Measurements from ENCODE around the gene FKTN. TPM values are rescaled to one million over a fixed set of nuclear protein-coding genes. Genes with fewer than 3 reads are reported as not detected.

The FKTN gene
- total RNA-seq, 1 experiment from 2014 or later: 17.3 TPM

- Histone ChIP-seq H3K9ac (ENCODE audit: low read length) (no peak overlapping the region), H3K79me2 (ENCODE audit: insufficient read depth, low read length) (no peaks in the 10 kb centered on the region), H2AFZ (ENCODE audit: low read depth, low read length, poor library complexity, severe bottlenecking) (no peak overlapping the region), H4K20me1 (ENCODE audit: insufficient read depth) (no peaks in the 10 kb centered on the region), H3K4me3 (replicated peaks in 1 of 2; ENCODE audit: low read depth in 1 of 2, low read length in 2 of 2) (no peak overlapping the region), H3K4me2 (ENCODE audit: low read length) (no peak overlapping the region), H3K4me1 (ENCODE audit: control insufficient read depth in 1 of 2, insufficient read depth in 2 of 2, low read length in 2 of 2) (no peaks in the 10 kb centered on the region), H3K27ac (ENCODE audit: low read depth, low read length) (no peak overlapping the region), H3K36me3 (ENCODE audit: control insufficient read depth in 1 of 2, insufficient read depth in 2 of 2, low read length in 2 of 2) (no peaks in the 10 kb centered on the region), H3K9me3 (ENCODE audit: control insufficient read depth in 1 of 2, insufficient read depth in 1 of 2, low read depth in 1 of 2, low read length in 2 of 2) (no peaks in the 10 kb centered on the region), H3K9me2 (ENCODE audit: insufficient read depth) (no peaks in the 10 kb centered on the region), H3K27me3 (ENCODE audit: insufficient read depth, low read length) (no peaks in the 10 kb centered on the region)
- ChIA-PET CTCF (no interaction called here), POLR2A (no interaction called here), RAD21 (ENCODE audit: low non-redundant PET in 1 of 2, low total read pairs in 2 of 2, uncharacterized antibody in 2 of 2, unreplicated experiment in 2 of 2) (no interaction called here)
- DNase-seq (ENCODE audit: low read depth, low spot score) (no peak), ATAC-seq (no peak)
- TF ChIP-seq POLR2AphosphoS5 (IDR thresholded peaks at IDR 0.05; ENCODE audit: low read depth, low read length) (no peak), JUND (IDR thresholded peaks at IDR 0.05) (no peak), CEBPB (IDR thresholded peaks at IDR 0.05; ENCODE audit: low read depth) (no peak), POLR2A (IDR thresholded peaks at IDR 0.05; ENCODE audit: borderline replicate concordance, extremely low read depth, insufficient read depth, insufficient read length) (no peak), MAX (IDR thresholded peaks at IDR 0.05) (no peak)
- no TSS peak for BruUV-seq (replicated peaks)
- intact Hi-C loops (cut with micrococcal nuclease): no loop called here
These were observed 16.1 kb upstream of the FKTN start for GRCh38 chr9:105541838-105542237.

GRCh38 chr9:105554042-105554441 lies 3.9 kb upstream of the FKTN start:
- no peaks in the 10 kb centered on the region for H3K36me3 ChIP-seq (ENCODE audit: control insufficient read depth in 1 of 2, insufficient read depth in 2 of 2, low read length in 2 of 2)
- TF ChIP-seq SRF (IDR thresholded peaks at IDR 0.05; ENCODE audit: low read depth) (no peak), POLR2AphosphoS5 (IDR thresholded peaks at IDR 0.05; ENCODE audit: low read depth, low read length) (no peak), EZH2 (IDR thresholded peaks at IDR 0.05) (no peak), ZFX (IDR thresholded peaks at IDR 0.05) (no peak), FOSL1 (IDR thresholded peaks at IDR 0.05; ENCODE audit: low read depth) (no peak), ELF1 (IDR thresholded peaks at IDR 0.05; ENCODE audit: borderline replicate concordance, low read depth) (no peak), TCF7L2 (IDR thresholded peaks at IDR 0.05; ENCODE audit: borderline replicate concordance, extremely low read depth, insufficient read depth, insufficient read length) (no peak), JUND (IDR thresholded peaks at IDR 0.05) (no peak), CEBPB (IDR thresholded peaks at IDR 0.05; ENCODE audit: low read depth) (no peak), ZNF274 (IDR thresholded peaks at IDR 0.05; ENCODE audit: low read depth, low read length) (no peak), SIN3A (IDR thresholded peaks at IDR 0.05; ENCODE audit: low read depth) (no peak), POLR2A (IDR thresholded peaks at IDR 0.05; ENCODE audit: borderline replicate concordance, extremely low read depth, insufficient read depth, insufficient read length) (no peak), RAD21 (IDR thresholded peaks at IDR 0.05; ENCODE audit: low read depth) (no peak), ATF3 (IDR thresholded peaks at IDR 0.05) (no peak), CTCF (IDR thresholded peaks at IDR 0.05 in 2 of 3, conservative IDR thresholded peaks at IDR 0.05 in 1 of 3; ENCODE audit: borderline replicate concordance in 1 of 3, insufficient read depth in 1 of 3, low read depth in 2 of 3, low read length in 2 of 3) (no peak), SP1 (IDR thresholded peaks at IDR 0.05; ENCODE audit: low read depth) (no peak), EGR1 (IDR thresholded peaks at IDR 0.05; ENCODE audit: low read depth) (no peak)

More at GRCh38 chr9:105554042-105554441, 3.9 kb upstream of the FKTN start:
- H3K4me2 ChIP-seq (ENCODE audit: low read length): no peak overlapping the region
- BruUV-seq (replicated peaks): no TSS peak
- no peak for ATAC-seq
- no peaks in the 10 kb centered on the region for H3K27me3 ChIP-seq (ENCODE audit: insufficient read depth, low read length)
- RAD21 ChIA-PET (ENCODE audit: low non-redundant PET in 1 of 2, low total read pairs in 2 of 2, uncharacterized antibody in 2 of 2, unreplicated experiment in 2 of 2): no interaction called here
- no peak overlapping the region for H2AFZ ChIP-seq (ENCODE audit: low read depth, low read length, poor library complexity, severe bottlenecking)
- H3K79me2 ChIP-seq (ENCODE audit: insufficient read depth, low read length): peaks cover 10% of the 10 kb centered on the region
- H3K9me2 ChIP-seq (ENCODE audit: insufficient read depth): no peaks in the 10 kb centered on the region
- H3K4me3 ChIP-seq (replicated peaks in 1 of 2; ENCODE audit: low read depth in 1 of 2, low read length in 2 of 2): no peak overlapping the region
- intact Hi-C loops (cut with micrococcal nuclease): loop anchor here (10.0 kb wide), 1 partner anchor 399 kb away; no protein-coding TSS in a partner anchor
- no peak overlapping the region for H3K9ac ChIP-seq (ENCODE audit: low read length)
- DNase-seq (ENCODE audit: low read depth, low spot score): no peak
- H3K4me1 ChIP-seq (ENCODE audit: control insufficient read depth in 1 of 2, insufficient read depth in 2 of 2, low read length in 2 of 2): peaks cover 3 to 9% of the 10 kb centered on the region in 2 experiments; a peak in 3 of 4 replicates
- no peak overlapping the region for H3K27ac ChIP-seq (ENCODE audit: low read depth, low read length)
- POLR2A ChIA-PET: no interaction called here
- no peaks in the 10 kb centered on the region for H3K9me3 ChIP-seq (ENCODE audit: control insufficient read depth in 1 of 2, insufficient read depth in 1 of 2, low read depth in 1 of 2, low read length in 2 of 2)
- no peaks in the 10 kb centered on the region for H4K20me1 ChIP-seq (ENCODE audit: insufficient read depth)
- CTCF ChIA-PET: no interaction called here
